Kidney (tissue), 14 donors: ENCODE results near the gene ARHGAP27. TPM values are rescaled to one million over a fixed set of nuclear protein-coding genes. Genes with fewer than 3 reads are reported as not detected.

Experiments used
- DNase-seq, 5 donors: peaks; one replicate each; pipeline ENCODE4 v3.0.0-alpha.2; 2013 to 2020
- FAIRE-seq: peaks from 2 replicates; lab custom pipeline; 2012; peaks lifted over from hg19 to GRCh38; lab: Jason Lieb, UNC
- H3K27ac ChIP-seq, 2 donors: one replicate each; pipeline ENCODE4 v1.7.0; 2013; ENCODE audit warnings: low read depth in 2 of 2, low read length in 2 of 2, inconsistent platforms in 1 of 2
- H3K27me3 ChIP-seq: one replicate; pipeline ENCODE4 v1.7.1; 2013; ENCODE audit warnings: low read length, inconsistent platforms; ENCODE audit not compliant: control insufficient read depth, insufficient read depth
- H3K36me3 ChIP-seq, 3 donors: one replicate each; pipeline versions ENCODE4 v1.7.0 to v1.7.1; 2013; ENCODE audit warnings: low read length in 3 of 3, control low read depth in 1 of 3, inconsistent platforms in 1 of 3; ENCODE audit not compliant: insufficient read depth in 3 of 3, control insufficient read depth in 2 of 3
- H3K4me1 ChIP-seq, 3 donors: one replicate each; pipeline versions ENCODE4 v1.7.0 to v1.7.1; 2013; ENCODE audit warnings: low read length in 3 of 3, inconsistent platforms in 1 of 3, low read depth in 1 of 3; ENCODE audit not compliant: control insufficient read depth in 2 of 3, insufficient read depth in 2 of 3
- H3K4me3 ChIP-seq, 3 donors: one replicate each; pipeline versions ENCODE4 v1.7.0 to v1.8.1; 2013; ENCODE audit warnings: low read length in 3 of 3, control low read depth in 1 of 3, inconsistent platforms in 1 of 3
- H3K9ac ChIP-seq, 3 donors: one replicate each; pipeline versions ENCODE4 v1.7.0 to v1.7.1; 2013; ENCODE audit warnings: low read length in 3 of 3, control low read depth in 1 of 3, inconsistent platforms in 1 of 3
- H3K9me3 ChIP-seq, 3 donors: one replicate each; pipeline versions ENCODE4 v1.7.0 to v1.7.1; 2013; ENCODE audit warnings: low read length in 3 of 3, control low read depth in 1 of 3, inconsistent platforms in 1 of 3; ENCODE audit not compliant: control insufficient read depth in 2 of 3, insufficient read depth in 1 of 3
- intact Hi-C: fragments of 100-400 bp; cut with DNase I; formaldehyde crosslinking; loops from one replicate; pipeline ENCODE4 v1.11.1; 2022
- polyA plus RNA-seq: library from polyadenylated mRNA; stranded (reverse); fragments of 350-450 nt; fragmentation: Illumina TruSeq; extraction: RNeasy Lipid Tissue Mini Kit (QIAGEN cat#74804); gene quantifications from one replicate; pipeline ENCODE4 v1.2.3, GENCODE V29; 2014; ENCODE audit warnings: low read depth, low replicate concordance; ENCODE audit not compliant: insufficient read depth
- total RNA-seq: library from RNA; stranded (reverse); fragmentation: NEBNext Ultra II Directional; extraction: Animal tissue kit (Norgen Biotek cat#: 25700); gene quantifications from one replicate; pipeline ENCODE4 v1.2.1, GENCODE V29; 2021
- TF ChIP-seq, protein P1 (sequence below): IDR thresholded peaks from 3 replicates; pipeline ENCODE4 v1.5.1; 2012; ENCODE audit warnings: mild to moderate bottlenecking, moderate library complexity, borderline replicate concordance; ENCODE audit not compliant: insufficient read depth; ENCODE audit errors: extremely low read depth
- donor health status: control.
- donor health status: control.
- donor health status: control.
- donor health status: control.
- donor health status: control.
- donor health status: DM: yes; HTN: yes; CAD: no.
- donor health status: Normal renal cell carcinoma (clear cell type).

The ARHGAP27 gene
- total and polyA plus RNA-seq, 2 donors from 2014 or later = 13.3 to 57.2 TPM

DNA sequence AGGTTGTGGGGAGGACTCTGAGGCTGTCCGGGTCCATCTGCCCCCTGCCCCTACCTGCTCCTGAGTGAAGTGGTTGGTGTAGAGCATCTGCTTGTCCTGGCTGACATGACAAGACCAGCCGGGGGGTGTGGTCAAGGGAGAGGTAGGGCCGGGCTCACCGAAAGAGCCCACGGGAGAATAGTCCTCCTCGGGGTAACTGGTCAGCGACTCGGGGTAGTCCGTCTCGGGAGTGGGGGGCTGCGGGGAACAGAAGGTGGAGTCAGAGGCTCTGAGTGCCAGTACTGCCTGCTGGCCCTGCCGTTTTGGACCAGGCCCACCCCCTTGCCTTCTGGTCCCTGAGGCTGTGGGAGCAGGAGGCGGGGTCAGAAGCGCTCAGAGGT, 27.8 kb downstream of the ARHGAP27 start:
- TF ChIP-seq, protein P1, sequence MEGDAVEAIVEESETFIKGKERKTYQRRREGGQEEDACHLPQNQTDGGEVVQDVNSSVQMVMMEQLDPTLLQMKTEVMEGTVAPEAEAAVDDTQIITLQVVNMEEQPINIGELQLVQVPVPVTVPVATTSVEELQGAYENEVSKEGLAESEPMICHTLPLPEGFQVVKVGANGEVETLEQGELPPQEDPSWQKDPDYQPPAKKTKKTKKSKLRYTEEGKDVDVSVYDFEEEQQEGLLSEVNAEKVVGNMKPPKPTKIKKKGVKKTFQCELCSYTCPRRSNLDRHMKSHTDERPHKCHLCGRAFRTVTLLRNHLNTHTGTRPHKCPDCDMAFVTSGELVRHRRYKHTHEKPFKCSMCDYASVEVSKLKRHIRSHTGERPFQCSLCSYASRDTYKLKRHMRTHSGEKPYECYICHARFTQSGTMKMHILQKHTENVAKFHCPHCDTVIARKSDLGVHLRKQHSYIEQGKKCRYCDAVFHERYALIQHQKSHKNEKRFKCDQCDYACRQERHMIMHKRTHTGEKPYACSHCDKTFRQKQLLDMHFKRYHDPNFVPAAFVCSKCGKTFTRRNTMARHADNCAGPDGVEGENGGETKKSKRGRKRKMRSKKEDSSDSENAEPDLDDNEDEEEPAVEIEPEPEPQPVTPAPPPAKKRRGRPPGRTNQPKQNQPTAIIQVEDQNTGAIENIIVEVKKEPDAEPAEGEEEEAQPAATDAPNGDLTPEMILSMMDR = no peak

DNA sequence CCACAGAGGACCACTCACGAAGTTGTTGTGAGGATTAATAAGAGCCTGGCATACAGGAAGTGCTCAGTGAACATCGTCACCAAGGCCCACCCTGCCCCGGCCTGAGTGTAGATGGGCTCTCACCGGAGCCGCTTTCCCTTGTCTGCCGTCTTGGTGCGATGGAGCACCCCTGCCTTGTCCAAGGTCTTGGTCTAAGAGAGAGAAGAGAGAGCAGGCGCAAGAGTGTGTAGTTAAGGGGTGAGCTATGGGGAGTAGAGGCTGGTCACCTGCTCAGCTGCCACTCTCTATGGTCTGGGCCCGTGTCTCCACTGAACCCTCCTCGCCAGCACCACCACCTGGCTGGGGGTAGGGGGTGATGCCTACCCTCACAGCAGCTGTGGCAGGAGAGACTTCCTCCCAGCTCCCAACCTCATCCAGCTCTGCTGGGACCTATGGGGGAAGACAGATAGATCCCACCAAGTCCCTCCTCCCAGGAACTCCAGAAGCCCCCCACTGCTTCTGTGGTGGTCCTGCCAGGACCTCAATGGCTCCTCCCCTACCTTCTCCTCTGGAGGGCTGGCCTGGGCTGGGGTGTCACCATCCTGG, 28.7 kb downstream of the ARHGAP27 start:
- H3K9me3 ChIP-seq = no peaks in the 10 kb centered on the region
- peak in 1 of 5 donors; percentile 37 for DNase-seq
- H3K4me1 ChIP-seq = peaks cover 0 to 9% (median 8%) of the 10 kb centered on the region in 3 donors
- peaks cover 0 to 19% (median 5%) of the 10 kb centered on the region in 3 donors for H3K36me3 ChIP-seq
- no peak overlapping the region for H3K27ac ChIP-seq
- FAIRE-seq = no peak
- TF ChIP-seq, protein P1 = no peak
- no peak overlapping the region for H3K4me3 ChIP-seq
- intact Hi-C loops = no loop called here
- H3K9ac ChIP-seq = no peak overlapping the region
- no peaks in the 10 kb centered on the region for H3K27me3 ChIP-seq

More for the DNA sequence above, 27.8 kb downstream of the ARHGAP27 start:
- H3K9me3 ChIP-seq = no peaks in the 10 kb centered on the region
- peak in 2 of 5 donors; percentile 74 to 78 for DNase-seq
- no peaks in the 10 kb centered on the region for H3K27me3 ChIP-seq
- no peak overlapping the region for H3K9ac ChIP-seq
- H3K4me3 ChIP-seq = no peak overlapping the region
- intact Hi-C loops = no loop called here
- FAIRE-seq = no peak
- peaks cover 0 to 19% (median 5%) of the 10 kb centered on the region in 3 donors for H3K36me3 ChIP-seq
- H3K27ac ChIP-seq = no peak overlapping the region
- H3K4me1 ChIP-seq = peaks cover 0 to 14% (median 9%) of the 10 kb centered on the region in 3 donors

DNA sequence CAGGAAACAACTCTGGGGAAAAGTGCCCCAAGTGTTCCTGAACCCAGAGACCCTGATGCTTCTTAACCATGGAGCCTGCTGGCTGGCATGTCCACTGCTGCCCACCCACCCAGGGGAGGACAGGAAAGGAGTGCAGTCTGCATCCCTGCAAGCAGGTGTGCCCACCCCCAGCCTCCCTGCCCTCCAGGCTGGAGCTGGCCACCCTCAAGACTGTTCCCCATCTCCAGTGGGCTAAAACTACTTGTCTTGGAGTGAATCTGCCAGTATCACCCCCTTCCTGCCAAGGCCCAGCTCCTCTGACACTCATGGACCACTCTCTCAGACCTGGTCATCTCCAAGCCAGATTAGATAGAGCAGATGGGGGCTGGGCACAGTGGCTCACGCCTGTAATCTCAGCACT, 29.8 kb downstream of the ARHGAP27 start:
- Histone ChIP-seq H3K27ac (no peak overlapping the region), H3K27me3 (no peaks in the 10 kb centered on the region), H3K4me1 (peaks cover 0 to 4% (median 3%) of the 10 kb centered on the region in 3 donors), H3K36me3 (peaks cover 0 to 22% (median 5%) of the 10 kb centered on the region in 3 donors), H3K9ac (no peak overlapping the region), H3K9me3 (no peaks in the 10 kb centered on the region), H3K4me3 (no peak overlapping the region)
- TF ChIP-seq, protein P1 = no peak
- DNase-seq (no peak), FAIRE-seq (no peak)
- intact Hi-C loops = no loop called here
